ENCODE data around the gene TBC1D5. TPM values are rescaled to one million over a fixed set of nuclear protein-coding genes. Genes with fewer than 3 reads are reported as not detected.

TBC1D5 gene
- total and polyA plus RNA-seq, 2 donors (not counting 1 experiment from before 2014, with no cell fraction given), result 22.6 to 111 TPM

- Histone ChIP-seq H3K27ac (ENCODE audit: low read length in 2 of 2) (no peak overlapping the region), H3K4me1 (ENCODE audit: control insufficient read depth in 2 of 2, insufficient read depth in 2 of 2, low read length in 2 of 2) (no peaks in the 10 kb centered on the region), H3K36me3 (replicated peaks in 1 of 2; ENCODE audit: control extremely low read depth in 1 of 2, control insufficient read depth in 1 of 2, extremely low read depth in 1 of 2, insufficient read depth in 2 of 2, low read length in 1 of 2) (no peaks in the 10 kb centered on the region), H4K20me1 (ENCODE audit: control insufficient read depth, insufficient read depth, low read length, poor library complexity, severe bottlenecking) (peaks cover 23% of the 10 kb centered on the region), H2AFZ (ENCODE audit: insufficient read depth, low read depth, low read length, poor library complexity, severe bottlenecking) (no peak overlapping the region), H3K79me2 (ENCODE audit: control insufficient read depth, insufficient read depth, low read length) (peaks cover 66% of the 10 kb centered on the region), H3K9ac (ENCODE audit: low read length) (no peak overlapping the region), H3K4me2 (replicated peaks; ENCODE audit: low read depth, low read length, poor library complexity, severe bottlenecking) (no peak overlapping the region), H3K9me3 (ENCODE audit: control extremely low read depth in 1 of 3, control insufficient read depth in 2 of 3, insufficient read depth in 1 of 3, low read length in 2 of 3) (no peaks in the 10 kb centered on the region), H3K4me3 (ENCODE audit: control extremely low read depth in 1 of 5, extremely low read depth in 1 of 5, insufficient read depth in 1 of 5, low read depth in 2 of 5, low read length in 4 of 5) (no peak overlapping the region), H3K27me3 (replicated peaks in 1 of 4; ENCODE audit: control extremely low read depth in 1 of 4, control insufficient read depth in 3 of 4, insufficient read depth in 4 of 4, low read length in 3 of 4) (no peaks in the 10 kb centered on the region)
- TF ChIP-seq EZH2 (IDR thresholded peaks at IDR 0.05; ENCODE audit: borderline replicate concordance, insufficient read depth, low read depth, low read length, poor library complexity, severe bottlenecking) (no peak), CTCF (IDR thresholded peaks at IDR 0.05) (peak; percentile 68)
- ChIA-PET POLR2A (no interaction called here), CTCF (interaction anchor here (0.5 to 5.9 kb wide), 36 partner anchors 9 to 1113 kb away, joined by 3 to 177 read pairs (median 4); partner anchors contain the start of gene TBC1D5)
- DNase-seq (peak; percentile 53), ATAC-seq (ENCODE audit: low read depth) (no peak)
- no peaks in the 10 kb centered on the region for H3K27me3 Mint-ChIP-seq
- intact Hi-C loops (cut with micrococcal nuclease), result loop anchor here (1.0 to 10.0 kb wide), 3 partner anchors 100 to 196 kb away; partner anchors contain the start of gene TBC1D5
- H3K4me1 Mint-ChIP-seq, result peaks cover 12% of the 10 kb centered on the region
- no peak overlapping the region for H3K27ac Mint-ChIP-seq
- no CpG with 5 or more reads among the region's 4 CpGs for WGBS (ENCODE audit: insufficient coverage)
- peaks cover 3% of the 10 kb centered on the region for H3K9me3 Mint-ChIP-seq (ENCODE audit: insufficient read depth)
- no peak overlapping the region for H3K4me3 Mint-ChIP-seq
Observed at GRCh38 chr3:17645074-17645698, 97.2 kb downstream of the TBC1D5 start.

GRCh38 chr3:17643691-17644090 is 98.7 kb downstream of the TBC1D5 start:
- WGBS (ENCODE audit: insufficient coverage), result no CpG with 5 or more reads among the region's 4 CpGs
- Mint-ChIP-seq H3K27me3 (no peaks in the 10 kb centered on the region), H3K27ac (no peak overlapping the region), H3K4me3 (no peak overlapping the region), H3K9me3 (ENCODE audit: insufficient read depth) (no peaks in the 10 kb centered on the region), H3K4me1 (peaks cover 23% of the 10 kb centered on the region)
- ChIA-PET CTCF (interaction anchor here (0.6 to 5.9 kb wide), 8 partner anchors 7 to 199 kb away, joined by 3 to 177 read pairs (median 3); no protein-coding TSS in a partner anchor), POLR2A (no interaction called here)
- no peak for DNase-seq
- no peak overlapping the region for H3K4me3 ChIP-seq (ENCODE audit: control extremely low read depth in 1 of 5, extremely low read depth in 1 of 5, insufficient read depth in 1 of 5, low read depth in 2 of 5, low read length in 4 of 5)
- H3K4me2 ChIP-seq (replicated peaks; ENCODE audit: low read depth, low read length, poor library complexity, severe bottlenecking), result no peak overlapping the region
- peaks cover 74% of the 10 kb centered on the region for H3K79me2 ChIP-seq (ENCODE audit: control insufficient read depth, insufficient read depth, low read length)
- no peak for ATAC-seq (ENCODE audit: low read depth)
- no peaks in the 10 kb centered on the region for H3K36me3 ChIP-seq (replicated peaks in 1 of 2; ENCODE audit: control extremely low read depth in 1 of 2, control insufficient read depth in 1 of 2, extremely low read depth in 1 of 2, insufficient read depth in 2 of 2, low read length in 1 of 2)
- H2AFZ ChIP-seq (ENCODE audit: insufficient read depth, low read depth, low read length, poor library complexity, severe bottlenecking), result no peak overlapping the region
- no peak overlapping the region for H3K27ac ChIP-seq (ENCODE audit: low read length in 2 of 2)
- no peaks in the 10 kb centered on the region for H3K9me3 ChIP-seq (ENCODE audit: control extremely low read depth in 1 of 3, control insufficient read depth in 2 of 3, insufficient read depth in 1 of 3, low read length in 2 of 3)
- intact Hi-C loops (cut with micrococcal nuclease), result loop anchor here (10.0 kb wide), 1 partner anchor 101 kb away; the partner anchor contains the start of gene TBC1D5
- H4K20me1 ChIP-seq (ENCODE audit: control insufficient read depth, insufficient read depth, low read length, poor library complexity, severe bottlenecking), result peaks cover 28% of the 10 kb centered on the region
- H3K4me1 ChIP-seq (ENCODE audit: control insufficient read depth in 2 of 2, insufficient read depth in 2 of 2, low read length in 2 of 2), result no peaks in the 10 kb centered on the region
- TF ChIP-seq EZH2 (IDR thresholded peaks at IDR 0.05; ENCODE audit: borderline replicate concordance, insufficient read depth, low read depth, low read length, poor library complexity, severe bottlenecking), result no peak
- no peak for TF ChIP-seq CTCF (IDR thresholded peaks at IDR 0.05)
- H3K9ac ChIP-seq (ENCODE audit: low read length), result no peak overlapping the region
- H3K27me3 ChIP-seq (replicated peaks in 1 of 4; ENCODE audit: control extremely low read depth in 1 of 4, control insufficient read depth in 3 of 4, insufficient read depth in 4 of 4, low read length in 3 of 4), result no peaks in the 10 kb centered on the region

Data from B cell (primary cell).